H9 (cell line): Measurements from ENCODE around the gene SCYGR8. TPM values are rescaled to one million over a fixed set of nuclear protein-coding genes. Genes with fewer than 3 reads are reported as not detected.

Experiments
- DNase-seq: peaks from one replicate; pipeline ENCODE4 v3.0.0-alpha.2; 2017
- H2AFZ ChIP-seq: one replicate; pipeline ENCODE4 v1.6.1; 2013; ENCODE audit warnings: mild to moderate bottlenecking, low read length, control low read depth, moderate library complexity
- H2AK5ac ChIP-seq: 2 replicates; pipeline ENCODE4 v1.6.1; 2013; ENCODE audit warnings: low read length, control low read depth, mixed read lengths; ENCODE audit not compliant: insufficient read length
- H2BK120ac ChIP-seq: one replicate; pipeline ENCODE4 v1.6.1; 2013; ENCODE audit warnings: low read depth, mild to moderate bottlenecking, low read length, control low read depth, inconsistent platforms; ENCODE audit not compliant: poor library complexity, severe bottlenecking
- H2BK12ac ChIP-seq: 2 replicates; pipeline ENCODE4 v1.6.1; 2013; ENCODE audit warnings: low read length, control low read depth, mixed read lengths, low read depth; ENCODE audit not compliant: insufficient read length
- H2BK15ac ChIP-seq: 2 replicates; pipeline ENCODE4 v1.6.1; 2013; ENCODE audit warnings: low read depth, low read length, control low read depth
- H2BK20ac ChIP-seq: one replicate; pipeline ENCODE4 v1.6.1; 2013; ENCODE audit warnings: low read depth, mild to moderate bottlenecking, low read length, control low read depth, inconsistent platforms; ENCODE audit not compliant: poor library complexity, severe bottlenecking
- H2BK5ac ChIP-seq: 2 replicates; pipeline ENCODE4 v1.6.1; 2013; ENCODE audit warnings: low read length, control low read depth, mixed read lengths; ENCODE audit not compliant: insufficient read length
- H3K14ac ChIP-seq: 2 replicates; pipeline ENCODE4 v1.6.1; 2013; ENCODE audit warnings: low read length, control low read depth; ENCODE audit not compliant: insufficient read depth
- H3K18ac ChIP-seq: 2 replicates; pipeline ENCODE4 v1.6.1; 2013; ENCODE audit warnings: low read depth, mild to moderate bottlenecking, mixed read lengths, low read length, control low read depth; ENCODE audit not compliant: insufficient read length
- H3K23ac ChIP-seq: 2 replicates; pipeline ENCODE4 v1.6.1; 2013; ENCODE audit warnings: low read length, control low read depth, mixed read lengths, low read depth; ENCODE audit not compliant: insufficient read length
- H3K23me2 ChIP-seq: 2 replicates; pipeline ENCODE4 v1.6.1; 2013; ENCODE audit warnings: low read depth, mild to moderate bottlenecking, mixed read lengths, low read length, control low read depth; ENCODE audit not compliant: insufficient read length, poor library complexity, severe bottlenecking
- H3K27ac ChIP-seq: 2 replicates; pipeline ENCODE4 v1.5.1; 2013; ENCODE audit warnings: low read length, control low read depth, mixed read lengths, low read depth; ENCODE audit not compliant: insufficient read length
- H3K27me3 ChIP-seq: 2 replicates; pipeline ENCODE4 v1.6.1; 2013; ENCODE audit warnings: low read length, control low read depth, inconsistent platforms; ENCODE audit not compliant: insufficient read depth
- H3K4ac ChIP-seq: 2 replicates; pipeline ENCODE4 v1.6.1; 2013; ENCODE audit warnings: low read depth, mild to moderate bottlenecking, control low read depth, inconsistent platforms, low read length, moderate library complexity
- H3K4me1 ChIP-seq: 2 replicates; pipeline ENCODE4 v1.6.1; 2013; ENCODE audit warnings: low read length, control low read depth, inconsistent platforms; ENCODE audit not compliant: insufficient read depth
- H3K4me2 ChIP-seq: 2 replicates; pipeline ENCODE4 v1.6.1; 2013; ENCODE audit warnings: low read length, control low read depth, mixed read lengths; ENCODE audit not compliant: insufficient read length, insufficient read depth
- H3K56ac ChIP-seq: 2 replicates; pipeline ENCODE4 v1.6.1; 2013; ENCODE audit warnings: low read depth, mild to moderate bottlenecking, mixed read lengths, low read length, control low read depth; ENCODE audit not compliant: insufficient read length
- H3K79me1 ChIP-seq: 2 replicates; pipeline ENCODE4 v1.6.1; 2013; ENCODE audit warnings: low read depth, mild to moderate bottlenecking, moderate library complexity, low read length, control low read depth, inconsistent platforms; ENCODE audit not compliant: insufficient read depth, poor library complexity, severe bottlenecking
- H3K79me2 ChIP-seq: 2 replicates; pipeline ENCODE4 v1.6.1; 2013; ENCODE audit warnings: low read length, control low read depth, inconsistent platforms; ENCODE audit not compliant: insufficient read depth
- H3K9ac ChIP-seq: 2 replicates; pipeline ENCODE4 v1.6.1; 2013; ENCODE audit warnings: low read length, control low read depth, mixed read lengths; ENCODE audit not compliant: insufficient read length; ENCODE audit errors: extremely low read depth
- H3K9me3 ChIP-seq: one replicate; pipeline ENCODE4 v1.6.1; 2013; ENCODE audit warnings: low read depth, low read length, inconsistent platforms; ENCODE audit not compliant: control insufficient read depth
- H3T11ph ChIP-seq: one replicate; pipeline ENCODE4 v1.6.1; 2013; ENCODE audit warnings: mild to moderate bottlenecking, low read length, control low read depth, inconsistent platforms
- H4K20me1 ChIP-seq: one replicate; pipeline ENCODE4 v1.6.1; 2013; ENCODE audit not compliant: control insufficient read depth, insufficient read length, insufficient read depth
- H4K5ac ChIP-seq: 2 replicates; pipeline ENCODE4 v1.6.1; 2013; ENCODE audit warnings: low read depth, mild to moderate bottlenecking, mixed read lengths, low read length, control low read depth; ENCODE audit not compliant: insufficient read length
- H4K8ac ChIP-seq: replicated peaks from 2 replicates; pipeline ENCODE4 v1.6.1; 2013; ENCODE audit warnings: low read length, control low read depth, mixed read lengths, low read depth; ENCODE audit not compliant: insufficient read length
- H4K91ac ChIP-seq: 2 replicates; pipeline ENCODE4 v1.6.1; 2013; ENCODE audit warnings: low read depth, mild to moderate bottlenecking, moderate library complexity, mixed read lengths, low read length, control low read depth; ENCODE audit not compliant: insufficient read length
- H3K27ac Mint-ChIP-seq, 3 experiments: 2 replicates in 2 of 3; 3 replicates in 1 of 3; pipeline ENCODE4 v1.8.0; 2020 to 2021; ENCODE audit warnings: mixed read lengths in 3 of 3, mild to moderate bottlenecking in 1 of 3, moderate library complexity in 1 of 3
- H3K27me3 Mint-ChIP-seq: 2 replicates; pipeline ENCODE4 v1.8.0; 2021; ENCODE audit warnings: low read depth, mild to moderate bottlenecking, moderate library complexity, mixed read lengths
- H3K36me3 Mint-ChIP-seq, 3 experiments: 2 replicates in 2 of 3; 3 replicates in 1 of 3; pipeline ENCODE4 v1.8.0; 2020 to 2021; ENCODE audit warnings: low read depth in 3 of 3, mixed read lengths in 3 of 3; ENCODE audit not compliant: insufficient read depth in 1 of 3
- H3K4me1 Mint-ChIP-seq, 2 experiments: 2 replicates each; pipeline ENCODE4 v1.8.0; 2020; ENCODE audit warnings: mixed read lengths in 2 of 2
- H3K4me3 Mint-ChIP-seq, 2 experiments: 2 replicates in 1 of 2; 3 replicates in 1 of 2; pipeline ENCODE4 v1.8.0; 2020 to 2021; ENCODE audit warnings: mild to moderate bottlenecking in 2 of 2, mixed read lengths in 2 of 2, moderate library complexity in 1 of 2
- H3K9me3 Mint-ChIP-seq, 2 experiments: 2 replicates in 1 of 2; 3 replicates in 1 of 2; pipeline ENCODE4 v1.8.0; 2020; ENCODE audit warnings: mild to moderate bottlenecking in 2 of 2, mixed read lengths in 2 of 2, moderate library complexity in 1 of 2
- CTCF ChIP-seq: fragments of 200-600 bp; sonication (generic); conservative IDR thresholded peaks from 3 replicates; pipeline ENCODE4 v1.8.0; 2021; ENCODE audit warnings: antibody characterized with exemption, mild to moderate bottlenecking
- WGBS: extraction: QIAGEN DNeasy Blood & Tissue Kit; methylation state at CpG from one replicate; pipeline ENCODE4 v1.1.7; 2013; ENCODE audit warnings: missing lambda C conversion rate, low lambda C conversion rate, mixed read lengths; ENCODE audit not compliant: insufficient read length; ENCODE audit errors: extremely low coverage; 5-methylcytosine and 5-hydroxymethylcytosine counted together
- total RNA-seq: library from RNA; stranded (reverse); gene quantifications from 2 replicates; pipeline ENCODE4 v1.2.1, GENCODE V29; 2021

The SCYGR8 gene
- total RNA-seq, 1 experiment from 2014 or later, result not detected

GRCh38 chr2:227701556-227701955, 44.1 kb upstream of the SCYGR8 start:
- no peak overlapping the region for H3K4ac ChIP-seq
- no peak overlapping the region for H2BK5ac ChIP-seq
- TF ChIP-seq CTCF, result no peak
- H3K23ac ChIP-seq, result no peak overlapping the region
- H4K5ac ChIP-seq, result no peak overlapping the region
- no peaks in the 10 kb centered on the region for H4K20me1 ChIP-seq
- Mint-ChIP-seq H3K4me1 (peaks cover 0 to 8% of the 10 kb centered on the region in 2 experiments; a peak in 2 of 4 replicates), H3K9me3 (no peaks in the 10 kb centered on the region; a peak in 1 of 5 replicates), H3K27ac (no peak overlapping the region), H3K36me3 (peaks cover 0 to 8% (median 5%) of the 10 kb centered on the region in 3 experiments; a peak in 5 of 7 replicates), H3K27me3 (no peaks in the 10 kb centered on the region), H3K4me3 (no peak overlapping the region)
- no peaks in the 10 kb centered on the region for H3K4me1 ChIP-seq
- H3K23me2 ChIP-seq, result no peaks in the 10 kb centered on the region
- H3K18ac ChIP-seq, result no peak overlapping the region
- no peak overlapping the region for H3K14ac ChIP-seq
- no peak overlapping the region for H4K91ac ChIP-seq
- H3K56ac ChIP-seq, result no peak overlapping the region
- H3K27me3 ChIP-seq, result no peaks in the 10 kb centered on the region
- H2AK5ac ChIP-seq, result no peak overlapping the region
- no peak overlapping the region for H3K27ac ChIP-seq
- no peaks in the 10 kb centered on the region for H3K79me1 ChIP-seq
- H3K4me2 ChIP-seq, result no peak overlapping the region
- no peaks in the 10 kb centered on the region for H3K79me2 ChIP-seq
- H2AFZ ChIP-seq, result no peak overlapping the region
- H2BK20ac ChIP-seq, result no peak overlapping the region
- WGBS, result no CpG with 5 or more reads among the region's 3 CpGs
- no peak overlapping the region for H3K9ac ChIP-seq
- no peaks in the 10 kb centered on the region for H3K9me3 ChIP-seq
- no peak overlapping the region for H3T11ph ChIP-seq
- H2BK120ac ChIP-seq, result no peak overlapping the region
- H4K8ac ChIP-seq, result no peak overlapping the region
- H2BK15ac ChIP-seq, result no peak overlapping the region
- no peak overlapping the region for H2BK12ac ChIP-seq
- no peak for DNase-seq
